ENCODE results near the gene TSPAN9. TPM values are rescaled to one million over a fixed set of nuclear protein-coding genes. Genes with fewer than 3 reads are reported as not detected.

Gene TSPAN9
- total and polyA plus RNA-seq, 3 donors from 2014 or later, result 14.2 to 23.5 (median 19.8) TPM

DNA sequence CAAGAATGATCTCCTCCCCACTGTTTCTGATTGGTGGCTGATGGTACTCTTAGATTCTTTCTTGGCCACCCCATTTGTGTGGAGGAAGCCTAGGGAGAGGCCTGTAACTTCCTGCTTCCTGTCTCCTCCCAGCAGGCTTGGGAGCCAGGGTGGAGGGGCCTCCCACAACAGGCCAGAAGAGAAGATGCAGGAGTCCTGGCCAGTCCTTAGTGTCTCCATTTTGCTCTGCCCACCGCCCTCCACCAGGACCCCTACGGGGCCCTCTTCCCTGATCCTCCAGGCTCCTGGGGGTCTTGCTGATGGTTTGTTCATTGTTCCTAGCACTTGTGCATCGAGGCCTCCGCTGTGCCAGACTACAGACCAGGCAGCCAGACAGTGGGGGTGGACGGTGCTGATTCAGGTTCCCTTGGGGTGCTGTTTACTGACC, 6.8 kb downstream of the TSPAN9 start:
- no peak for TF ChIP-seq POLR2A (IDR thresholded peaks at IDR 0.05)
- TF ChIP-seq, protein P1, sequence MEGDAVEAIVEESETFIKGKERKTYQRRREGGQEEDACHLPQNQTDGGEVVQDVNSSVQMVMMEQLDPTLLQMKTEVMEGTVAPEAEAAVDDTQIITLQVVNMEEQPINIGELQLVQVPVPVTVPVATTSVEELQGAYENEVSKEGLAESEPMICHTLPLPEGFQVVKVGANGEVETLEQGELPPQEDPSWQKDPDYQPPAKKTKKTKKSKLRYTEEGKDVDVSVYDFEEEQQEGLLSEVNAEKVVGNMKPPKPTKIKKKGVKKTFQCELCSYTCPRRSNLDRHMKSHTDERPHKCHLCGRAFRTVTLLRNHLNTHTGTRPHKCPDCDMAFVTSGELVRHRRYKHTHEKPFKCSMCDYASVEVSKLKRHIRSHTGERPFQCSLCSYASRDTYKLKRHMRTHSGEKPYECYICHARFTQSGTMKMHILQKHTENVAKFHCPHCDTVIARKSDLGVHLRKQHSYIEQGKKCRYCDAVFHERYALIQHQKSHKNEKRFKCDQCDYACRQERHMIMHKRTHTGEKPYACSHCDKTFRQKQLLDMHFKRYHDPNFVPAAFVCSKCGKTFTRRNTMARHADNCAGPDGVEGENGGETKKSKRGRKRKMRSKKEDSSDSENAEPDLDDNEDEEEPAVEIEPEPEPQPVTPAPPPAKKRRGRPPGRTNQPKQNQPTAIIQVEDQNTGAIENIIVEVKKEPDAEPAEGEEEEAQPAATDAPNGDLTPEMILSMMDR (IDR thresholded peaks at IDR 0.05), result no peak
- Histone ChIP-seq H3K27me3 (no peaks in the 10 kb centered on the region), H3K27ac (no peak overlapping the region), H3K36me3 (ENCODE audit: low read depth, missing control alignments) (no peaks in the 10 kb centered on the region), H3K9me3 (no peaks in the 10 kb centered on the region), H3K4me3 (no peak overlapping the region), H3K4me1 (no peaks in the 10 kb centered on the region)
- WGBS, 2 donors, result 77 to 78% methylated on average over 5 of the region's 5 CpGs
- intact Hi-C loops (cut with DNase I; ENCODE audit: low total_unique reads), result no loop called here
- no peak for DNase-seq

GRCh38 chr12:3084742-3085141, 7.6 kb downstream of the TSPAN9 start:
- 91 to 93% methylated on average over 12 of the region's 12 CpGs for WGBS, 2 donors
- no peak for DNase-seq
- H3K27ac ChIP-seq, result no peak overlapping the region
- H3K27me3 ChIP-seq, result no peaks in the 10 kb centered on the region
- H3K36me3 ChIP-seq (ENCODE audit: low read depth, missing control alignments), result no peaks in the 10 kb centered on the region
- H3K4me1 ChIP-seq, result no peaks in the 10 kb centered on the region
- H3K9me3 ChIP-seq, result no peaks in the 10 kb centered on the region
- intact Hi-C loops (cut with DNase I; ENCODE audit: low total_unique reads), result no loop called here
- TF ChIP-seq POLR2A (IDR thresholded peaks at IDR 0.05), result no peak
- TF ChIP-seq, protein P1 (IDR thresholded peaks at IDR 0.05), result no peak
- no peak overlapping the region for H3K4me3 ChIP-seq

- no peaks in the 10 kb centered on the region for H3K9me3 ChIP-seq
- no peak for DNase-seq
- no peaks in the 10 kb centered on the region for H3K27me3 ChIP-seq
- no peak overlapping the region for H3K4me3 ChIP-seq
- intact Hi-C loops (cut with DNase I; ENCODE audit: low total_unique reads), result no loop called here
- TF ChIP-seq, protein P1 (IDR thresholded peaks at IDR 0.05), result no peak
- no peak for TF ChIP-seq POLR2A (IDR thresholded peaks at IDR 0.05)
- no peaks in the 10 kb centered on the region for H3K4me1 ChIP-seq
- no peak overlapping the region for H3K27ac ChIP-seq
- 77% methylated on average over 19 of the region's 19 CpGs for WGBS, 2 donors
- H3K36me3 ChIP-seq (ENCODE audit: low read depth, missing control alignments), result no peaks in the 10 kb centered on the region
These were observed 8.4 kb downstream of the TSPAN9 start for GRCh38 chr12:3085341-3086139.

DNA sequence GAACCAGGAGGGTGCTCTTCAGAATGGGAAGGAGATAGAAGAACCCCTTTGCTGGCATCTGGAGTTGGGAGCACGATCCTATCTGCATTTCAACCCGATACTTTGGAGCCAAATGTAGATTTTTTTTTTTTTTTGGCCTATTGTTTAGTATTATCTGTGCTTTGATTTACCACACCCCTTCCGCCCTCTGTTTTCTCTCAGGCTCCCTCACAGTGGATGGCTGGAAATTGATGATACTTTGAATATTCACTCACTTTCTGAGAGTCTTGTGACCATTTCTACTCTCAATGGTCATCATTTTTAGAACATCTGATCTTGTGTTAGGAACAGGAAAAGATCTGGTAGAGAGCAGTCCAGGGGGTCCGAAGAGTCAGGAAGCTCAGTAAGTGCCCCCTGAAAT, 9.0 kb downstream of the TSPAN9 start:
- Histone ChIP-seq H3K4me3 (no peak overlapping the region), H3K27me3 (no peaks in the 10 kb centered on the region), H3K4me1 (peaks cover 4% of the 10 kb centered on the region), H3K27ac (no peak overlapping the region), H3K36me3 (ENCODE audit: low read depth, missing control alignments) (no peaks in the 10 kb centered on the region), H3K9me3 (no peaks in the 10 kb centered on the region)
- no peak for DNase-seq
- 82 to 83% methylated on average over 4 of the region's 4 CpGs for WGBS, 2 donors
- TF ChIP-seq, protein P1 (IDR thresholded peaks at IDR 0.05), result no peak
- TF ChIP-seq POLR2A (IDR thresholded peaks at IDR 0.05), result no peak
- intact Hi-C loops (cut with DNase I; ENCODE audit: low total_unique reads), result no loop called here

All from testis (tissue), 3 donors.